K562 (cell line): ENCODE data around the gene OOSP4B. TPM values are rescaled to one million over a fixed set of nuclear protein-coding genes. Genes with fewer than 3 reads are reported as not detected.
A peak's percentile ranks its signal among the peaks of the same experiment; 100 is the strongest.

Source experiments
- ATF7 ChIP-seq: fragments of 450-650 bp; IDR thresholded peaks from 2 replicates; pipeline ENCODE4 v1.7.1; 2014; ENCODE audit warnings: mild to moderate bottlenecking, moderate library complexity
- BRD4 ChIP-seq: fragments of 200-600 bp; sonication (generic); IDR thresholded peaks from 2 replicates; pipeline ENCODE4 v1.6.1; 2017; ENCODE audit warnings: inconsistent platforms
- CBFB ChIP-seq: sonication (generic); formaldehyde crosslinking; IDR thresholded peaks from 2 replicates; pipeline ENCODE4 v1.4.0; 2020; ENCODE audit warnings: mild to moderate bottlenecking, missing genetic modification reagents
- FOSL1 ChIP-seq: fragments of 200-800 bp; sonication (Bioruptor generic); conservative IDR thresholded peaks from 2 replicates; pipeline ENCODE4 v1.6.1; 2016; ENCODE audit warnings: missing genetic modification characterization, missing compliant biosample characterization
- FOXP1 ChIP-seq: sonication (generic); formaldehyde crosslinking; IDR thresholded peaks from 2 replicates; pipeline ENCODE4 v1.8.0; 2022; ENCODE audit warnings: mild to moderate bottlenecking, missing genetic modification reagents
- GTF2E2 ChIP-seq: fragments of 200-800 bp; sonication (Bioruptor generic); IDR thresholded peaks from 2 replicates; pipeline ENCODE4 v1.6.1; 2016; ENCODE audit warnings: missing genetic modification characterization, missing compliant biosample characterization
- HDGF ChIP-seq: fragments of 450-650 bp; IDR thresholded peaks from 2 replicates; pipeline ENCODE4 v1.6.1; 2016
- HMG20B ChIP-seq: fragments of 250-450 bp; sonication (Bioruptor Pico); IDR thresholded peaks from 2 replicates; pipeline ENCODE4 v1.5.0; 2021; ENCODE audit warnings: mild to moderate bottlenecking
- KLF13 ChIP-seq: fragments of 450-650 bp; IDR thresholded peaks from 2 replicates; pipeline ENCODE4 v1.6.1; 2016; ENCODE audit warnings: missing genetic modification characterization, low read depth, mild to moderate bottlenecking, missing compliant biosample characterization, moderate library complexity, borderline replicate concordance
- MYC ChIP-seq, 2 experiments: fragments of 250-450 bp in 1 of 2; sonication (Bioruptor Pico) in 1 of 2; IDR thresholded peaks; 2 replicates each; pipeline versions ENCODE4 v1.5.1 to v1.6.1; 2012 to 2021; ENCODE audit warnings: low read depth in 2 of 2, borderline replicate concordance in 1 of 2, improper control_type of control experiment in 1 of 2, low read length in 1 of 2, mild to moderate bottlenecking in 1 of 2, moderate library complexity in 1 of 2
- NCOA1 ChIP-seq: fragments of 450-650 bp; IDR thresholded peaks from 2 replicates; pipeline ENCODE4 v1.6.1; 2016; ENCODE audit warnings: low read depth
- TBL1XR1 ChIP-seq, 2 experiments: IDR thresholded peaks; 2 replicates each; pipeline ENCODE4 v1.6.1; 2012; ENCODE audit warnings: improper control_type of control experiment in 2 of 2, low read length in 2 of 2, mild to moderate bottlenecking in 1 of 2
- TCF3 ChIP-seq: sonication (generic); formaldehyde crosslinking; IDR thresholded peaks from 2 replicates; pipeline ENCODE4 v1.4.0; 2020; ENCODE audit warnings: mild to moderate bottlenecking, missing genetic modification reagents
- TRIM24 ChIP-seq, 2 experiments: fragments of 450-650 bp; IDR thresholded peaks; 2 replicates each; pipeline ENCODE4 v1.6.1; 2016
- XRCC4 ChIP-seq: IDR thresholded peaks from one replicate; pipeline ENCODE4 v1.6.1; 2011; ENCODE audit not compliant: insufficient read depth, insufficient read length; ENCODE audit errors: extremely low read depth
- ZBED1 ChIP-seq: IDR thresholded peaks from 2 replicates; pipeline ENCODE4 v1.6.1; 2014
- polyA plus RNA-seq, 8 experiments: library from polyadenylated mRNA; depleted of rRNA in 4 of 8; stranded (reverse) in 5 of 8; unstranded in 3 of 8; fragments of >200 nt; fragmentation: Nextera tagmentation in 2 of 8; fragmentation: Illumina TruSeq in 1 of 8; extraction: Ambion mirVana in 2 of 8; extraction: Trizol in 1 of 8; gene quantifications; 2 replicates each; pipeline versions ENCODE4 v1.2.1 to v1.2.3, GENCODE V29; 2011 to 2014; ENCODE audit warnings: inconsistent platforms in 1 of 8, missing spikeins in 1 of 8
- total RNA-seq, 7 experiments: library from RNA; depleted of rRNA in 6 of 7; stranded (reverse); fragments of >200 nt in 6 of 7; fragmentation: Illumina TruSeq in 2 of 7; extraction: Trizol in 2 of 7; gene quantifications; 2 replicates each; pipeline versions ENCODE4 v1.2.1 to v1.2.3, GENCODE V29; 2011 to 2021; ENCODE audit warnings: low replicate concordance in 1 of 7
- TF ChIP-seq, protein P1 (sequence below): IDR thresholded peaks from 2 replicates; pipeline ENCODE4 v1.6.1; 2016; ENCODE audit warnings: missing genetic modification characterization, missing compliant biosample characterization
- TF ChIP-seq, protein P2 (sequence below): fragments of 450-650 bp; IDR thresholded peaks from 2 replicates; pipeline ENCODE4 v1.6.1; 2016; ENCODE audit warnings: missing biosample characterization, missing genetic modification characterization
- TF ChIP-seq, protein P3 (sequence below): sonication (generic); formaldehyde crosslinking; IDR thresholded peaks from 2 replicates; pipeline ENCODE4 v1.4.0; 2020; ENCODE audit warnings: mild to moderate bottlenecking, missing genetic modification reagents
- TF ChIP-seq, protein P4 (sequence below): fragments of 250-450 bp; sonication (Bioruptor Pico); IDR thresholded peaks from 2 replicates; pipeline ENCODE4 v1.4.0; 2020; ENCODE audit warnings: mild to moderate bottlenecking, moderate library complexity, borderline replicate concordance

Gene OOSP4B
- total and polyA plus RNA-seq, 9 of the 15 experiments (the other 6 are each of a cell fraction or from before 2014, with no cell fraction given) = 0.10 to 0.43 (median 0.15) TPM; not detected in 5

DNA sequence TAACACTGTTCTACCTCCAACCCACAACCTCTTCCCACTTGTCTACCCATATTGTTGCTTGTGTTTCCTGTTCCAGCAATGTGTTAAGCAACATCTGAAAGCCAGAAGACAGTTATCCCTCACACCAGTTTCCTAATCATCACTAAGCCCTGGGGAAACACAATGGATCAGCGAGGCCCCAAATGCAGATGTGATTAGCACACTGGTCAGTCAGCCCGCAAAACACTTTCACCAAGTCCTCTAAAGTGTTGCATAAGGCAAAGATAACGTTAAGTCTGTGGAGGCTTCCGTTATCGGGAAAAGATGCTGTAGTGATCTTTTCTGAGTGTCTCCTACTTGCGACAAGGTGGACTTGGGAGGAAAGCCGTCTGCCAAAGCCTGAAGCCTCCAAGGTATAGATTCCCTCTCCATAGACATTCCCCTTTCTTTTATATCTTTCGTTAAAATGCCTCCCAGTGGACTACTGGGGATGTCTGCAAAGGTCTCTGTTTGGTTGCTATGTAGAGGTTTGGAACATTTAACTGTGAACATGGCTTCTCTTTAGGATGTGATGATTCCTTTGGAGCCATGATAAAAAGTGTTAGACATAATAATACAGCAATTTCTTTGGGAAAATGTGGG lies 39.5 kb downstream of the OOSP4B start, which contains the start of gene MS4A3 (continued):
- 0 out of 2 replicates have a peak, but pooled peaks have one; percentile 39 for TF ChIP-seq NCOA1
- TF ChIP-seq HMG20B (CRISPR knock-in tag) = no peak
- peak; percentile 49; the same call in 1 of the 2 replicates for TF ChIP-seq FOXP1
- no peak for TF ChIP-seq CBFB (CRISPR knock-in tag)
- peak in 1 of 2 experiments; percentile 65; a peak in 2 of 4 replicates for TF ChIP-seq TBL1XR1 (IDR thresholded peaks at IDR 0.05; ENCODE audit: low read length in 2 of 2)
- TF ChIP-seq, protein P1, sequence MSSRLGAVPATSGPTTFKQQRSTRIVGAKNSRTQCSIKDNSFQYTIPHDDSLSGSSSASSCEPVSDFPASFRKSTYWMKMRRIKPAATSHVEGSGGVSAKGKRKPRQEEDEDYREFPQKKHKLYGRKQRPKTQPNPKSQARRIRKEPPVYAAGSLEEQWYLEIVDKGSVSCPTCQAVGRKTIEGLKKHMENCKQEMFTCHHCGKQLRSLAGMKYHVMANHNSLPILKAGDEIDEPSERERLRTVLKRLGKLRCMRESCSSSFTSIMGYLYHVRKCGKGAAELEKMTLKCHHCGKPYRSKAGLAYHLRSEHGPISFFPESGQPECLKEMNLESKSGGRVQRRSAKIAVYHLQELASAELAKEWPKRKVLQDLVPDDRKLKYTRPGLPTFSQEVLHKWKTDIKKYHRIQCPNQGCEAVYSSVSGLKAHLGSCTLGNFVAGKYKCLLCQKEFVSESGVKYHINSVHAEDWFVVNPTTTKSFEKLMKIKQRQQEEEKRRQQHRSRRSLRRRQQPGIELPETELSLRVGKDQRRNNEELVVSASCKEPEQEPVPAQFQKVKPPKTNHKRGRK = no peak
- TF ChIP-seq KLF13 (tag) = no peak
- TF ChIP-seq, protein P2, sequence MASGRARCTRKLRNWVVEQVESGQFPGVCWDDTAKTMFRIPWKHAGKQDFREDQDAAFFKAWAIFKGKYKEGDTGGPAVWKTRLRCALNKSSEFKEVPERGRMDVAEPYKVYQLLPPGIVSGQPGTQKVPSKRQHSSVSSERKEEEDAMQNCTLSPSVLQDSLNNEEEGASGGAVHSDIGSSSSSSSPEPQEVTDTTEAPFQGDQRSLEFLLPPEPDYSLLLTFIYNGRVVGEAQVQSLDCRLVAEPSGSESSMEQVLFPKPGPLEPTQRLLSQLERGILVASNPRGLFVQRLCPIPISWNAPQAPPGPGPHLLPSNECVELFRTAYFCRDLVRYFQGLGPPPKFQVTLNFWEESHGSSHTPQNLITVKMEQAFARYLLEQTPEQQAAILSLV (tag) = peak; percentile 69
- peak; percentile 89 for TF ChIP-seq TCF3
- TF ChIP-seq BRD4 = no peak
- 0 out of 2 replicates have a peak, but pooled peaks have one; percentile 23 for TF ChIP-seq GTF2E2
- TF ChIP-seq ATF7 = peak; percentile 42; the same call in 1 of the 2 replicates
- TF ChIP-seq, protein P3, sequence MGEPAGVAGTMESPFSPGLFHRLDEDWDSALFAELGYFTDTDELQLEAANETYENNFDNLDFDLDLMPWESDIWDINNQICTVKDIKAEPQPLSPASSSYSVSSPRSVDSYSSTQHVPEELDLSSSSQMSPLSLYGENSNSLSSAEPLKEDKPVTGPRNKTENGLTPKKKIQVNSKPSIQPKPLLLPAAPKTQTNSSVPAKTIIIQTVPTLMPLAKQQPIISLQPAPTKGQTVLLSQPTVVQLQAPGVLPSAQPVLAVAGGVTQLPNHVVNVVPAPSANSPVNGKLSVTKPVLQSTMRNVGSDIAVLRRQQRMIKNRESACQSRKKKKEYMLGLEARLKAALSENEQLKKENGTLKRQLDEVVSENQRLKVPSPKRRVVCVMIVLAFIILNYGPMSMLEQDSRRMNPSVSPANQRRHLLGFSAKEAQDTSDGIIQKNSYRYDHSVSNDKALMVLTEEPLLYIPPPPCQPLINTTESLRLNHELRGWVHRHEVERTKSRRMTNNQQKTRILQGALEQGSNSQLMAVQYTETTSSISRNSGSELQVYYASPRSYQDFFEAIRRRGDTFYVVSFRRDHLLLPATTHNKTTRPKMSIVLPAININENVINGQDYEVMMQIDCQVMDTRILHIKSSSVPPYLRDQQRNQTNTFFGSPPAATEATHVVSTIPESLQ (CRISPR knock-in tag) = no peak
- TF ChIP-seq FOSL1 = peak; percentile 62
- peak; percentile 28; the same call in 1 of the 2 replicates for TF ChIP-seq MYC (IDR thresholded peaks at IDR 0.05; ENCODE audit: low read depth, low read length)
- TF ChIP-seq MYC (CRISPR knock-in tag; IDR thresholded peaks at IDR 0.05; ENCODE audit: borderline replicate concordance, low read depth) = no peak
- no peak for TF ChIP-seq XRCC4
- TF ChIP-seq, protein P4, sequence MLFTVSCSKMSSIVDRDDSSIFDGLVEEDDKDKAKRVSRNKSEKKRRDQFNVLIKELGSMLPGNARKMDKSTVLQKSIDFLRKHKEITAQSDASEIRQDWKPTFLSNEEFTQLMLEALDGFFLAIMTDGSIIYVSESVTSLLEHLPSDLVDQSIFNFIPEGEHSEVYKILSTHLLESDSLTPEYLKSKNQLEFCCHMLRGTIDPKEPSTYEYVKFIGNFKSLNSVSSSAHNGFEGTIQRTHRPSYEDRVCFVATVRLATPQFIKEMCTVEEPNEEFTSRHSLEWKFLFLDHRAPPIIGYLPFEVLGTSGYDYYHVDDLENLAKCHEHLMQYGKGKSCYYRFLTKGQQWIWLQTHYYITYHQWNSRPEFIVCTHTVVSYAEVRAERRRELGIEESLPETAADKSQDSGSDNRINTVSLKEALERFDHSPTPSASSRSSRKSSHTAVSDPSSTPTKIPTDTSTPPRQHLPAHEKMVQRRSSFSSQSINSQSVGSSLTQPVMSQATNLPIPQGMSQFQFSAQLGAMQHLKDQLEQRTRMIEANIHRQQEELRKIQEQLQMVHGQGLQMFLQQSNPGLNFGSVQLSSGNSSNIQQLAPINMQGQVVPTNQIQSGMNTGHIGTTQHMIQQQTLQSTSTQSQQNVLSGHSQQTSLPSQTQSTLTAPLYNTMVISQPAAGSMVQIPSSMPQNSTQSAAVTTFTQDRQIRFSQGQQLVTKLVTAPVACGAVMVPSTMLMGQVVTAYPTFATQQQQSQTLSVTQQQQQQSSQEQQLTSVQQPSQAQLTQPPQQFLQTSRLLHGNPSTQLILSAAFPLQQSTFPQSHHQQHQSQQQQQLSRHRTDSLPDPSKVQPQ (CRISPR knock-in tag) = no peak
- TF ChIP-seq HDGF = 0 out of 2 replicates have a peak, but pooled peaks have one; percentile 58
- 0 out of 2 replicates have a peak, but pooled peaks have one; percentile 30 for TF ChIP-seq ZBED1
- TF ChIP-seq TRIM24 (IDR thresholded peaks at IDR 0.05) = peak; percentile 86 to 92
